GM12872 (cell line): ENCODE data around the gene FAM227B.

Experiments used
- CTCF ChIP-seq: IDR thresholded peaks from 3 replicates; pipeline ENCODE4 v1.5.1; 2011; ENCODE audit warnings: low read depth, mild to moderate bottlenecking, low read length, moderate library complexity; ENCODE audit not compliant: insufficient read depth

FAM227B gene

GRCh38 chr15:49464522-49464921 is 156.1 kb downstream of the FAM227B start:
- TF ChIP-seq CTCF = no peak

- no peak for TF ChIP-seq CTCF
Measured at GRCh38 chr15:49462232-49462844, 158.3 kb downstream of the FAM227B start.

- no peak for TF ChIP-seq CTCF
Measured at GRCh38 chr15:49460411-49460941, 160.1 kb downstream of the FAM227B start.

- no peak for TF ChIP-seq CTCF
Measured at GRCh38 chr15:49458145-49458544, 162.5 kb downstream of the FAM227B start.

- TF ChIP-seq CTCF = no peak
Measured at GRCh38 chr15:49456166-49456565, 164.5 kb downstream of the FAM227B start.

- no peak for TF ChIP-seq CTCF
Measured at GRCh38 chr15:49452595-49452994, 168.0 kb downstream of the FAM227B start.

- TF ChIP-seq CTCF = no peak
Measured at GRCh38 chr15:49441816-49442215, 178.8 kb downstream of the FAM227B start.
